Testis (tissue), 2 donors: ENCODE results near the gene HSH2D.

Experiments
- POLR2A ChIP-seq: fragments of 450-650 bp; IDR thresholded peaks from one replicate; pipeline ENCODE4 v1.6.1; 2017; ENCODE audit warnings: antibody characterized with exemption, mild to moderate bottlenecking, moderate library complexity
- TF ChIP-seq, protein P1 (sequence below), 3 experiments: fragments of 450-650 bp in 2 of 3; fragments of 200-600 bp in 1 of 3; sonication (generic) in 1 of 3; IDR thresholded peaks; one replicate each; pipeline ENCODE4 v1.5.1; 2016 to 2019; ENCODE audit warnings: antibody characterized with exemption in 3 of 3, mild to moderate bottlenecking in 2 of 3, moderate library complexity in 1 of 3

DNA sequence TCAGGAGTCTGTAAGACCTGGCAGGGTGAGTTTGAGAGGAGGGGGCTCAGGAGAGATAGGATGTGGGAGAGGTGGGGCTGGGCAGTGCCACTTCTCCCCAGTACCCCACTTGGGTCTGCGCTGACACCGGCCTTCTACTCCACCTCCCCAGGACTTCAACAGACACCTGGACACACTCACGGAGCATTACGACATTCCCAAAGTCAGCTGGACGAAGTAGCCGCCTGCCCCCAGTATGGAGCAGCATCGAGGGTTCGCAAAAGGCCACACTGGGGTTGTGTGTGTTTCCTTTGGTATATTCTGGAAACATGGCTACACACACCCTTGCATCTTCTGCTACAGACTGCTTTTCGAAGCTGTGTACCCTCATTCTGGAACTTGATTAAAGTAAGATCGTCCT lies 47.3 kb downstream of the HSH2D start:
- TF ChIP-seq, protein P1, sequence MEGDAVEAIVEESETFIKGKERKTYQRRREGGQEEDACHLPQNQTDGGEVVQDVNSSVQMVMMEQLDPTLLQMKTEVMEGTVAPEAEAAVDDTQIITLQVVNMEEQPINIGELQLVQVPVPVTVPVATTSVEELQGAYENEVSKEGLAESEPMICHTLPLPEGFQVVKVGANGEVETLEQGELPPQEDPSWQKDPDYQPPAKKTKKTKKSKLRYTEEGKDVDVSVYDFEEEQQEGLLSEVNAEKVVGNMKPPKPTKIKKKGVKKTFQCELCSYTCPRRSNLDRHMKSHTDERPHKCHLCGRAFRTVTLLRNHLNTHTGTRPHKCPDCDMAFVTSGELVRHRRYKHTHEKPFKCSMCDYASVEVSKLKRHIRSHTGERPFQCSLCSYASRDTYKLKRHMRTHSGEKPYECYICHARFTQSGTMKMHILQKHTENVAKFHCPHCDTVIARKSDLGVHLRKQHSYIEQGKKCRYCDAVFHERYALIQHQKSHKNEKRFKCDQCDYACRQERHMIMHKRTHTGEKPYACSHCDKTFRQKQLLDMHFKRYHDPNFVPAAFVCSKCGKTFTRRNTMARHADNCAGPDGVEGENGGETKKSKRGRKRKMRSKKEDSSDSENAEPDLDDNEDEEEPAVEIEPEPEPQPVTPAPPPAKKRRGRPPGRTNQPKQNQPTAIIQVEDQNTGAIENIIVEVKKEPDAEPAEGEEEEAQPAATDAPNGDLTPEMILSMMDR (IDR thresholded peaks at IDR 0.05) = no peak
- TF ChIP-seq POLR2A = no peak
